Measurements from ENCODE around the gene AICDA.

DNA sequence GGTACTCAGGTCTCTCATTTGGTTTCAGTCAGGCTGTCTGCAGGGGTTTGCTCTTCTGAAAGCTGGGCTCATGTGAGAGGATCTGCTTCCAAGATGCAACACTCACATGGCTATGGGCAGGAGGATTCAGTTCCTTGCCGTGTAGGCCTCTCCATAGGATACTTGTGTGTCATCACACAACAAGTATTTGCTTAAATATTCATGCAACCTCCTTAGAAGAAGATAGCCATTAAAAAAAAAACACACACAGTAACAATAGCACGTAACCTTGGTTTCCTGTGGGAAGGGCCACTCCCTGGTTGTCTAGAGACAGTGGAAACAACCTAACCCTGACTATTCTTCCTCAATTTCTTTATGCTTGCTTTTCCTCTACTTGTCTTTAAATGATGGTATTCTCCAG, 40.2 kb downstream of the AICDA start:
- TF ChIP-seq POLR2AphosphoS5 (IDR thresholded peaks at IDR 0.05) = no peak
- TF ChIP-seq CTCF (IDR thresholded peaks at IDR 0.05) = no peak
- TF ChIP-seq POLR2A (IDR thresholded peaks at IDR 0.05) = no peak

Data from gastroesophageal sphincter (tissue), 3 donors.